HEK293 (cell line): ENCODE measurements around the gene PKHD1.

Source experiments
- CTCF ChIA-PET: fragments of 350-600 bp; formaldehyde crosslinking; extraction: SDS; loops from one replicate; lab custom pipeline; 2021; ENCODE audit warnings: antibody characterized with exemption; lab: Yijun Ruan, JAX
- POLR2A ChIA-PET: fragments of 300-600 bp; formaldehyde crosslinking; extraction: SDS; loops from one replicate; lab custom pipeline; 2020; ENCODE audit warnings: antibody characterized with exemption, inconsistent platforms; lab: Yijun Ruan, JAX
- H3K27ac ChIP-seq: fragments of 200-500 bp; sonication (Bioruptor generic); 2 replicates; pipeline ENCODE4 v1.5.1; 2014; ENCODE audit warnings: low read depth, low read length, control low read depth, inconsistent platforms; ENCODE audit errors: extremely low read depth
- H3K36me3 ChIP-seq, 2 experiments: fragments of 200-500 bp in 1 of 2; sonication (Bioruptor generic) in 1 of 2; 1 replicate in 1 of 2; 2 replicates in 1 of 2; pipeline ENCODE4 v1.5.1; 2014 to 2017; ENCODE audit warnings: inconsistent platforms in 2 of 2, low read length in 2 of 2; ENCODE audit not compliant: control insufficient read depth in 2 of 2, insufficient read depth in 1 of 2
- H3K4me1 ChIP-seq: fragments of 200-500 bp; sonication (Bioruptor generic); 2 replicates; pipeline ENCODE4 v1.5.1; 2014; ENCODE audit warnings: mild to moderate bottlenecking, low read length, inconsistent platforms; ENCODE audit not compliant: control insufficient read depth, insufficient read depth
- H3K4me3 ChIP-seq: 2 replicates; pipeline ENCODE4 v1.5.1; 2011; ENCODE audit warnings: low read depth, mild to moderate bottlenecking, control low read depth, low read length, moderate library complexity
- H3K9me3 ChIP-seq: fragments of 200-500 bp; sonication (Bioruptor generic); 2 replicates; pipeline ENCODE4 v1.5.1; 2014; ENCODE audit warnings: low read depth, low read length, inconsistent platforms; ENCODE audit not compliant: control insufficient read depth, insufficient read depth
- GLI4 ChIP-seq: fragments of 450-650 bp; formaldehyde crosslinking; IDR thresholded peaks from 2 replicates; pipeline ENCODE4 v1.5.1; 2016; ENCODE audit warnings: missing biosample characterization, missing genetic modification characterization
- HOXC10 ChIP-seq: sonication (generic); formaldehyde crosslinking; IDR thresholded peaks from 2 replicates; pipeline ENCODE4 v1.8.1; 2023; ENCODE audit warnings: mild to moderate bottlenecking, missing genetic modification reagents
- KLF7 ChIP-seq: fragments of 450-650 bp; formaldehyde crosslinking; IDR thresholded peaks from 2 replicates; pipeline ENCODE4 v1.5.1; 2016; ENCODE audit warnings: missing biosample characterization, missing genetic modification characterization, borderline replicate concordance
- TCF7L2 ChIP-seq: IDR thresholded peaks from 2 replicates; pipeline ENCODE4 v1.6.1; 2011; ENCODE audit warnings: low read depth, mild to moderate bottlenecking, inconsistent platforms, low read length, moderate library complexity, borderline replicate concordance
- WT1 ChIP-seq: fragments of 450-650 bp; formaldehyde crosslinking; IDR thresholded peaks from 2 replicates; pipeline ENCODE4 v1.5.1; 2016; ENCODE audit warnings: missing biosample characterization, missing genetic modification characterization
- YY2 ChIP-seq: fragments of 450-650 bp; formaldehyde crosslinking; IDR thresholded peaks from 2 replicates; pipeline ENCODE4 v1.5.1; 2016; ENCODE audit warnings: missing biosample characterization, missing genetic modification characterization
- ZBTB1 ChIP-seq: fragments of 450-650 bp; formaldehyde crosslinking; IDR thresholded peaks from 2 replicates; pipeline ENCODE4 v1.5.1; 2016; ENCODE audit warnings: missing biosample characterization, missing genetic modification characterization
- ZNF146 ChIP-seq: fragments of 450-650 bp; formaldehyde crosslinking; IDR thresholded peaks from 2 replicates; pipeline ENCODE4 v1.5.1; 2016; ENCODE audit warnings: missing biosample characterization, missing genetic modification characterization
- ZNF274 ChIP-seq, 2 experiments: fragments of 200-500 bp in 1 of 2; fragments of 450-650 bp in 1 of 2; sonication (Bioruptor generic) in 1 of 2; formaldehyde crosslinking in 1 of 2; IDR thresholded peaks; 2 replicates each; pipeline versions ENCODE4 v1.5.1 to v1.6.1; 2014 to 2016; ENCODE audit warnings: borderline replicate concordance in 1 of 2, inconsistent platforms in 1 of 2, low read length in 1 of 2, missing biosample characterization in 1 of 2, missing genetic modification characterization in 1 of 2
- ZNF354C ChIP-seq: fragments of 450-650 bp; formaldehyde crosslinking; IDR thresholded peaks from 2 replicates; pipeline ENCODE4 v1.5.1; 2016; ENCODE audit warnings: missing biosample characterization, missing genetic modification characterization, low read depth, borderline replicate concordance
- ZNF48 ChIP-seq: fragments of 450-650 bp; formaldehyde crosslinking; IDR thresholded peaks from 2 replicates; pipeline ENCODE4 v1.5.1; 2016; ENCODE audit warnings: missing biosample characterization, missing genetic modification characterization
- ZNF510 ChIP-seq: fragments of 450-650 bp; formaldehyde crosslinking; IDR thresholded peaks from 2 replicates; pipeline ENCODE4 v1.5.1; 2018; ENCODE audit warnings: mild to moderate bottlenecking, missing genetic modification characterization, missing biosample characterization; ENCODE audit not compliant: insufficient replicate concordance
- ZNF521 ChIP-seq: fragments of 450-650 bp; formaldehyde crosslinking; IDR thresholded peaks from 2 replicates; pipeline ENCODE4 v1.5.1; 2017; ENCODE audit warnings: missing biosample characterization, mild to moderate bottlenecking, missing genetic modification characterization
- ZNF549 ChIP-seq: fragments of 450-650 bp; IDR thresholded peaks from 2 replicates; pipeline ENCODE4 v1.5.1; 2018; ENCODE audit warnings: missing biosample characterization, missing genetic modification characterization, mild to moderate bottlenecking, inconsistent platforms, moderate library complexity
- ZNF560 ChIP-seq: fragments of 450-650 bp; formaldehyde crosslinking; IDR thresholded peaks from 2 replicates; pipeline ENCODE4 v1.5.1; 2017; ENCODE audit warnings: missing biosample characterization, missing genetic modification characterization, borderline replicate concordance
- ZNF596 ChIP-seq: fragments of 450-650 bp; IDR thresholded peaks from 2 replicates; pipeline ENCODE4 v1.5.0; 2018; ENCODE audit warnings: missing biosample characterization, mild to moderate bottlenecking, missing genetic modification characterization, moderate library complexity
- ZNF701 ChIP-seq: fragments of 450-650 bp; formaldehyde crosslinking; IDR thresholded peaks from 2 replicates; pipeline ENCODE4 v1.5.1; 2016; ENCODE audit warnings: missing biosample characterization, missing genetic modification characterization
- ZNF843 ChIP-seq: fragments of 450-650 bp; formaldehyde crosslinking; IDR thresholded peaks from 2 replicates; pipeline ENCODE4 v1.5.1; 2016; ENCODE audit warnings: missing biosample characterization, missing genetic modification characterization
- TF ChIP-seq, protein P1 (sequence below): fragments of 450-650 bp; formaldehyde crosslinking; IDR thresholded peaks from 2 replicates; pipeline ENCODE4 v1.5.1; 2016; ENCODE audit warnings: missing biosample characterization, missing genetic modification characterization
- TF ChIP-seq, protein P2 (sequence below): fragments of 450-650 bp; formaldehyde crosslinking; IDR thresholded peaks from 2 replicates; pipeline ENCODE4 v1.5.1; 2016; ENCODE audit warnings: missing biosample characterization, missing genetic modification characterization
- TF ChIP-seq, protein P3 (sequence below): fragments of 450-650 bp; formaldehyde crosslinking; IDR thresholded peaks from 2 replicates; pipeline ENCODE4 v1.5.1; 2017; ENCODE audit warnings: missing biosample characterization, missing genetic modification characterization
- TF ChIP-seq, protein P4 (sequence below): fragments of 450-650 bp; formaldehyde crosslinking; IDR thresholded peaks from 2 replicates; pipeline ENCODE4 v1.5.1; 2016; ENCODE audit warnings: missing biosample characterization, missing genetic modification characterization
- TF ChIP-seq, protein P5 (sequence below): fragments of 450-650 bp; formaldehyde crosslinking; IDR thresholded peaks from 2 replicates; pipeline ENCODE4; 2016; ENCODE audit warnings: missing biosample characterization, missing genetic modification characterization

The PKHD1 gene

DNA sequence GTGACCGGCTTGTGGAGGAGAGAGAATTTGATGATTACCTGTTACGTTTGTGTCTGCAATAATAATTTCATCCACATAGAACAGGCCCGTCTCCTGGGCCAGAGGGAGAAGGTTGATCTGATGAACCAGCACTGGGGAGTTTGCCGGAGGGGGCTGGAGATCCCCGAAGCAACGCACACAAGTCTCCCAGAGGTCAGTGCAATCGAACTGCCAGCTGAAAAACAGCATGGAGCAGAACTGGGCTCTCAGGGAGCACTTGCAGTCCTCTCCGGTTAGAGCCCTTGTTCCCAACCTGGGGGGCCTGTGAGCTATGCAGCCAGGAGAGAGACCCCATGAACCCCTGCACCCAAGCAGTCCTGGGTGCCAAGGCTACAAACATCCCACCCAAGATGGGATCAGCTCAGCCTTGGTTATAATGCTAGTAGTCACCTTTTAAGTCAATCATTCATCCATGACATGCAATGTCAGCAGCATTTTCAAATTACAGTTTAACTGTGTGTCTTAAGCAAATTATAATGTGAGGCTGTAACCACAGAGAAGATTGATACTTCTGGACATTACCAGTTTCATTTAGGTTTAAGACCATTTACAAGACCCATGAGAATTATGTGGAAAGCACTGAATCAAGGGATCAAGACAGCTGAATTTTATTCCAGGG, 34.2 kb downstream of the PKHD1 start:
- TF ChIP-seq KLF7 (tag by site-specific recombination) (no peak), WT1 (no peak), ZNF596 (tag by site-specific recombination) (no peak), ZNF701 (tag by site-specific recombination) (no peak), ZNF549 (tag by site-specific recombination) (no peak), GLI4 (tag by site-specific recombination) (no peak)
- TF ChIP-seq, protein P1, sequence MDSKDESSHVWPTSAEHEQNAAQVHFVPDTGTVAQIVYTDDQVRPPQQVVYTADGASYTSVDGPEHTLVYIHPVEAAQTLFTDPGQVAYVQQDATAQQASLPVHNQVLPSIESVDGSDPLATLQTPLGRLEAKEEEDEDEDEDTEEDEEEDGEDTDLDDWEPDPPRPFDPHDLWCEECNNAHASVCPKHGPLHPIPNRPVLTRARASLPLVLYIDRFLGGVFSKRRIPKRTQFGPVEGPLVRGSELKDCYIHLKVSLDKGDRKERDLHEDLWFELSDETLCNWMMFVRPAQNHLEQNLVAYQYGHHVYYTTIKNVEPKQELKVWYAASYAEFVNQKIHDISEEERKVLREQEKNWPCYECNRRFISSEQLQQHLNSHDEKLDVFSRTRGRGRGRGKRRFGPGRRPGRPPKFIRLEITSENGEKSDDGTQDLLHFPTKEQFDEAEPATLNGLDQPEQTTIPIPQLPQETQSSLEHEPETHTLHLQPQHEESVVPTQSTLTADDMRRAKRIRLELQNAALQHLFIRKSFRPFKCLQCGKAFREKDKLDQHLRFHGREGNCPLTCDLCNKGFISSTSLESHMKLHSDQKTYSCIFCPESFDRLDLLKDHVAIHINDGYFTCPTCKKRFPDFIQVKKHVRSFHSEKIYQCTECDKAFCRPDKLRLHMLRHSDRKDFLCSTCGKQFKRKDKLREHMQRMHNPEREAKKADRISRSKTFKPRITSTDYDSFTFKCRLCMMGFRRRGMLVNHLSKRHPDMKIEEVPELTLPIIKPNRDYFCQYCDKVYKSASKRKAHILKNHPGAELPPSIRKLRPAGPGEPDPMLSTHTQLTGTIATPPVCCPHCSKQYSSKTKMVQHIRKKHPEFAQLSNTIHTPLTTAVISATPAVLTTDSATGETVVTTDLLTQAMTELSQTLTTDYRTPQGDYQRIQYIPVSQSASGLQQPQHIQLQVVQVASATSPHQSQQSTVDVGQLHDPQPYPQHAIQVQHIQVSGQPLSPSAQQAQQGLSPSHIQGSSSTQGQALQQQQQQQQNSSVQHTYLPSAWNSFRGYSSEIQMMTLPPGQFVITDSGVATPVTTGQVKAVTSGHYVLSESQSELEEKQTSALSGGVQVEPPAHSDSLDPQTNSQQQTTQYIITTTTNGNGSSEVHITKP (tag by site-specific recombination), result no peak
- TF ChIP-seq, all 188 proteins: peak for 0
- H3K27ac ChIP-seq, result no peak overlapping the region
- CTCF ChIA-PET, result interaction anchor here (0.5 to 0.7 kb wide), 2 partner anchors 204 to 319 kb away, joined by 3 read pairs; no protein-coding TSS in a partner anchor

DNA sequence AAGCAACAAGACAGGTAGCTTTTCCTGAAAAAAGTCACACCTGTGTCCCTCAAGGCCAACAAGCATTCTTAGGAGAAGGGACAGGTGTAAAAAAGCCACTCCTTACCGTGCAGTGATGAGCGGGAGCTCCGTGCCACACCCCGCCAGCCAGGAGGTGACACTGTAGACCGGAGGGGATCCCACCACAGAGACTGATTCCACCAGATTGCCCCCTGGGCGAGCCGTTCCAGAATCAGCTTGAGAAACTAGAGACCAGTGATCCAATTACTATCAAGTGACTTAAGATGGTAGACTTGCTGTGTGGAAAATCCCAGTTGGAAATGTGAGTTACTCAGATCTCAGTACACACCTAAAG, 37.4 kb downstream of the PKHD1 start:
- H3K36me3 ChIP-seq, result no peaks in the 10 kb centered on the region
- POLR2A ChIA-PET, result no interaction called here
- no peak overlapping the region for H3K4me3 ChIP-seq
- CTCF ChIA-PET, result interaction anchor here (0.5 to 5.0 kb wide), 48 partner anchors 8 to 296 kb away, joined by 3 to 44 read pairs (median 4); no protein-coding TSS in a partner anchor
- H3K27ac ChIP-seq, result no peak overlapping the region
- no peaks in the 10 kb centered on the region for H3K9me3 ChIP-seq
- 0 out of 2 replicates have a peak, but pooled peaks cover 2% of the 10 kb centered on the region for H3K4me1 ChIP-seq
- TF ChIP-seq, protein P2, sequence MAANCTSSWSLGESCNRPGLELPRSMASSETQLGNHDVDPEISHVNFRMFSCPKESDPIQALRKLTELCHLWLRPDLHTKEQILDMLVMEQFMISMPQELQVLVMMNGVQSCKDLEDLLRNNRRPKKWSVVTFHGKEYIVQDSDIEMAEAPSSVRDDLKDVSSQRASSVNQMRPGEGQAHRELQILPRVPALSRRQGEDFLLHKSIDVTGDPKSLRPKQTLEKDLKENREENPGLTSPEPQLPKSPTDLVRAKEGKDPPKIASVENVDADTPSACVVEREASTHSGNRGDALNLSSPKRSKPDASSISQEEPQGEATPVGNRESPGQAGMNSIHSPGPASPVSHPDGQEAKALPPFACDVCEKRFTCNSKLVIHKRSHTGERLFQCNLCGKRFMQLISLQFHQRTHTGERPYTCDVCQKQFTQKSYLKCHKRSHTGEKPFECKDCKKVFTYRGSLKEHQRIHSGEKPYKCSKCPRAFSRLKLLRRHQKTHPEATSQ, result no peak
- TF ChIP-seq ZNF48 (tag by site-specific recombination) (no peak), TCF7L2 (no peak), ZNF560 (tag by site-specific recombination) (no peak), ZNF843 (tag by site-specific recombination) (no peak), ZNF146 (tag by site-specific recombination) (no peak), ZNF549 (tag by site-specific recombination) (no peak), ZNF354C (tag by site-specific recombination) (no peak), ZNF510 (tag by site-specific recombination) (no peak), ZNF274 (IDR thresholded peaks at IDR 0.05; ENCODE audit: low read length) (no peak), ZNF274 (tag by site-specific recombination; IDR thresholded peaks at IDR 0.05; ENCODE audit: borderline replicate concordance) (no peak), ZBTB1 (tag by site-specific recombination) (no peak), YY2 (no peak), ZNF521 (tag by site-specific recombination) (no peak), HOXC10 (no peak), ZNF596 (tag by site-specific recombination) (no peak)
- TF ChIP-seq, protein P3, sequence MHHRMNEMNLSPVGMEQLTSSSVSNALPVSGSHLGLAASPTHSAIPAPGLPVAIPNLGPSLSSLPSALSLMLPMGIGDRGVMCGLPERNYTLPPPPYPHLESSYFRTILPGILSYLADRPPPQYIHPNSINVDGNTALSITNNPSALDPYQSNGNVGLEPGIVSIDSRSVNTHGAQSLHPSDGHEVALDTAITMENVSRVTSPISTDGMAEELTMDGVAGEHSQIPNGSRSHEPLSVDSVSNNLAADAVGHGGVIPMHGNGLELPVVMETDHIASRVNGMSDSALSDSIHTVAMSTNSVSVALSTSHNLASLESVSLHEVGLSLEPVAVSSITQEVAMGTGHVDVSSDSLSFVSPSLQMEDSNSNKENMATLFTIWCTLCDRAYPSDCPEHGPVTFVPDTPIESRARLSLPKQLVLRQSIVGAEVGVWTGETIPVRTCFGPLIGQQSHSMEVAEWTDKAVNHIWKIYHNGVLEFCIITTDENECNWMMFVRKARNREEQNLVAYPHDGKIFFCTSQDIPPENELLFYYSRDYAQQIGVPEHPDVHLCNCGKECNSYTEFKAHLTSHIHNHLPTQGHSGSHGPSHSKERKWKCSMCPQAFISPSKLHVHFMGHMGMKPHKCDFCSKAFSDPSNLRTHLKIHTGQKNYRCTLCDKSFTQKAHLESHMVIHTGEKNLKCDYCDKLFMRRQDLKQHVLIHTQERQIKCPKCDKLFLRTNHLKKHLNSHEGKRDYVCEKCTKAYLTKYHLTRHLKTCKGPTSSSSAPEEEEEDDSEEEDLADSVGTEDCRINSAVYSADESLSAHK (tag by site-specific recombination), result no peak
- TF ChIP-seq, protein P4, sequence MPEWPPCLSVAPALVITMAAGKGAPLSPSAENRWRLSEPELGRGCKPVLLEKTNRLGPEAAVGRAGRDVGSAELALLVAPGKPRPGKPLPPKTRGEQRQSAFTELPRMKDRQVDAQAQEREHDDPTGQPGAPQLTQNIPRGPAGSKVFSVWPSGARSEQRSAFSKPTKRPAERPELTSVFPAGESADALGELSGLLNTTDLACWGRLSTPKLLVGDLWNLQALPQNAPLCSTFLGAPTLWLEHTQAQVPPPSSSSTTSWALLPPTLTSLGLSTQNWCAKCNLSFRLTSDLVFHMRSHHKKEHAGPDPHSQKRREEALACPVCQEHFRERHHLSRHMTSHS, result no peak
- TF ChIP-seq, protein P5, sequence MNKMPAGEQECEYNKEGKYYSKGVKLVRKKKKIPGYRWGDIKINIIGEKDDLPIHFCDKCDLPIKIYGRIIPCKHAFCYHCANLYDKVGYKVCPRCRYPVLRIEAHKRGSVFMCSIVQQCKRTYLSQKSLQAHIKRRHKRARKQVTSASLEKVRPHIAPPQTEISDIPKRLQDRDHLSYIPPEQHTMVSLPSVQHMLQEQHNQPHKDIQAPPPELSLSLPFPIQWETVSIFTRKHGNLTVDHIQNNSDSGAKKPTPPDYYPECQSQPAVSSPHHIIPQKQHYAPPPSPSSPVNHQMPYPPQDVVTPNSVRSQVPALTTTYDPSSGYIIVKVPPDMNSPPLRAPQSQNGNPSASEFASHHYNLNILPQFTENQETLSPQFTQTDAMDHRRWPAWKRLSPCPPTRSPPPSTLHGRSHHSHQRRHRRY (tag by site-specific recombination), result no peak

More for the DNA sequence above, 34.2 kb downstream of the PKHD1 start:
- no peaks in the 10 kb centered on the region for H3K9me3 ChIP-seq
- POLR2A ChIA-PET, result no interaction called here
- H3K4me1 ChIP-seq, result 0 out of 2 replicates have a peak, but pooled peaks cover 2% of the 10 kb centered on the region
- no peak overlapping the region for H3K4me3 ChIP-seq
- no peaks in the 10 kb centered on the region for H3K36me3 ChIP-seq
